OCI-LY1 (cell line): ENCODE measurements around the gene KRT3.

ENCODE experiments used
- H2AFZ ChIP-seq: fragments of 200-600 bp; sonication (generic), shearing (Covaris generic); 2 replicates; pipeline ENCODE4 v1.6.0; 2014; ENCODE audit warnings: antibody characterized with exemption, mild to moderate bottlenecking, low read length
- H3F3A ChIP-seq: fragments of 200-600 bp; sonication (generic), shearing (Covaris generic); 2 replicates; pipeline ENCODE4 v1.6.0; 2014; ENCODE audit warnings: mild to moderate bottlenecking, antibody characterized with exemption, low read length, moderate library complexity; ENCODE audit not compliant: insufficient read depth
- H3K27ac ChIP-seq: fragments of 200-600 bp; sonication (generic); 2 replicates; pipeline ENCODE4 v1.5.1; 2014; ENCODE audit warnings: low read length, mixed run types, mild to moderate bottlenecking, low read depth; ENCODE audit not compliant: poor library complexity, severe bottlenecking
- H3K27me3 ChIP-seq: fragments of 200-600 bp; sonication (generic); 2 replicates; pipeline ENCODE4 v1.6.0; 2014; ENCODE audit warnings: antibody characterized with exemption, mild to moderate bottlenecking, low read length, moderate library complexity; ENCODE audit not compliant: insufficient read depth
- H3K36me3 ChIP-seq: fragments of 200-600 bp; sonication (generic); 2 replicates; pipeline ENCODE4 v1.6.1; 2014; ENCODE audit warnings: mild to moderate bottlenecking, antibody characterized with exemption, low read length, moderate library complexity, mixed read lengths; ENCODE audit not compliant: insufficient read depth
- H3K4me1 ChIP-seq: fragments of 200-600 bp; sonication (generic); 2 replicates; pipeline ENCODE4 v1.5.1; 2014; ENCODE audit warnings: mild to moderate bottlenecking, low read length, moderate library complexity; ENCODE audit not compliant: insufficient read depth, severe bottlenecking
- H3K4me2 ChIP-seq: fragments of 200-600 bp; sonication (generic), shearing (Covaris generic); 2 replicates; pipeline ENCODE4 v1.6.1; 2014; ENCODE audit warnings: low read length
- H3K4me3 ChIP-seq: fragments of 200-600 bp; sonication (generic); 2 replicates; pipeline ENCODE4 v1.5.1; 2014; ENCODE audit warnings: low read length, low read depth, mild to moderate bottlenecking, mixed read lengths; ENCODE audit not compliant: poor library complexity, severe bottlenecking
- H3K79me2 ChIP-seq: fragments of 200-600 bp; shearing (Covaris generic); 2 replicates; pipeline ENCODE4 v1.6.1; 2016; ENCODE audit warnings: mixed run types, low read length, mixed read lengths; ENCODE audit not compliant: insufficient read depth
- H3K9ac ChIP-seq: fragments of 200-600 bp; sonication (generic), shearing (Covaris generic); 2 replicates; pipeline ENCODE4 v1.6.1; 2014; ENCODE audit warnings: mild to moderate bottlenecking, low read length, mixed read lengths
- H3K9me2 ChIP-seq: fragments of 200-600 bp; sonication (generic), shearing (Covaris generic); 2 replicates; pipeline ENCODE4 v1.6.1; 2014; ENCODE audit warnings: low read depth, mild to moderate bottlenecking, low read length, mixed read lengths
- H3K9me3 ChIP-seq: fragments of 200-600 bp; shearing (Covaris generic); 2 replicates; pipeline ENCODE4 v1.6.1; 2014; ENCODE audit warnings: low read length, mixed read lengths
- H4K20me1 ChIP-seq: fragments of 200-600 bp; sonication (generic), shearing (Covaris generic); 2 replicates; pipeline ENCODE4 v1.6.0; 2016; ENCODE audit warnings: mild to moderate bottlenecking, low read length; ENCODE audit not compliant: insufficient read depth
- EZH2 ChIP-seq: fragments of 200-600 bp; sonication (generic), shearing (Covaris generic); IDR thresholded peaks from 2 replicates; pipeline ENCODE4 v1.8.0; 2017; ENCODE audit warnings: borderline replicate concordance, mixed run types, mild to moderate bottlenecking, antibody characterized with exemption, low read length, moderate library complexity, mixed read lengths
- TF ChIP-seq, protein P1 (sequence below): fragments of 200-600 bp; sonication (generic), shearing (Covaris generic); IDR thresholded peaks from 2 replicates; pipeline ENCODE4 v1.5.1; 2017; ENCODE audit warnings: mild to moderate bottlenecking, antibody characterized with exemption, low read length, moderate library complexity, mixed read lengths

Gene KRT3

DNA sequence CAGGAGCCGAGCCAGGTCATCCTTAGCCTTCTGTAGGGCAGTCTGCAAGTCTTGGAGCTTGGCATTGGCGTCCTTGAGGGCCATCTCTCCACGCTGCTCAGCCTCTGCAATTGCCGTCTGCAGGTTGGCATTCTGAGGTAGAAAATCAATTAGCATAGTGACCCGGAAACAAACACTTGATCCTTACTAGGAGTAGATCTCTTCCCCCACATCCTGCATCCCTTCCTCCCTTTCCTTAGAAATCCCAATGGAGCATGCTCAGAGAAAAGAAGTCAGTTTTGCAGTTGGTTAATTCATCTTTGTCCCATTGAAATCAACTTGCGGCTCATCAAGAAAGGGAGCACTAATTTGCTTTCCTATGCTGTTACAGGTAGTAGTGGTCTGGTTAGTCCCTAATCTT, 24.8 kb downstream of the KRT3 start:
- Histone ChIP-seq H3K4me2 (no peak overlapping the region), H3K4me1 (no peaks in the 10 kb centered on the region), H3K9me2 (no peaks in the 10 kb centered on the region), H2AFZ (no peak overlapping the region), H3K27ac (no peak overlapping the region), H3K27me3 (no peaks in the 10 kb centered on the region; the same call in 1 of the 2 replicates), H4K20me1 (no peaks in the 10 kb centered on the region), H3K4me3 (no peak overlapping the region), H3K9ac (no peak overlapping the region), H3K79me2 (no peaks in the 10 kb centered on the region), H3K36me3 (no peaks in the 10 kb centered on the region), H3K9me3 (no peaks in the 10 kb centered on the region), H3F3A (no peaks in the 10 kb centered on the region)
- TF ChIP-seq, protein P1, sequence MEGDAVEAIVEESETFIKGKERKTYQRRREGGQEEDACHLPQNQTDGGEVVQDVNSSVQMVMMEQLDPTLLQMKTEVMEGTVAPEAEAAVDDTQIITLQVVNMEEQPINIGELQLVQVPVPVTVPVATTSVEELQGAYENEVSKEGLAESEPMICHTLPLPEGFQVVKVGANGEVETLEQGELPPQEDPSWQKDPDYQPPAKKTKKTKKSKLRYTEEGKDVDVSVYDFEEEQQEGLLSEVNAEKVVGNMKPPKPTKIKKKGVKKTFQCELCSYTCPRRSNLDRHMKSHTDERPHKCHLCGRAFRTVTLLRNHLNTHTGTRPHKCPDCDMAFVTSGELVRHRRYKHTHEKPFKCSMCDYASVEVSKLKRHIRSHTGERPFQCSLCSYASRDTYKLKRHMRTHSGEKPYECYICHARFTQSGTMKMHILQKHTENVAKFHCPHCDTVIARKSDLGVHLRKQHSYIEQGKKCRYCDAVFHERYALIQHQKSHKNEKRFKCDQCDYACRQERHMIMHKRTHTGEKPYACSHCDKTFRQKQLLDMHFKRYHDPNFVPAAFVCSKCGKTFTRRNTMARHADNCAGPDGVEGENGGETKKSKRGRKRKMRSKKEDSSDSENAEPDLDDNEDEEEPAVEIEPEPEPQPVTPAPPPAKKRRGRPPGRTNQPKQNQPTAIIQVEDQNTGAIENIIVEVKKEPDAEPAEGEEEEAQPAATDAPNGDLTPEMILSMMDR: no peak
- TF ChIP-seq EZH2: no peak

DNA sequence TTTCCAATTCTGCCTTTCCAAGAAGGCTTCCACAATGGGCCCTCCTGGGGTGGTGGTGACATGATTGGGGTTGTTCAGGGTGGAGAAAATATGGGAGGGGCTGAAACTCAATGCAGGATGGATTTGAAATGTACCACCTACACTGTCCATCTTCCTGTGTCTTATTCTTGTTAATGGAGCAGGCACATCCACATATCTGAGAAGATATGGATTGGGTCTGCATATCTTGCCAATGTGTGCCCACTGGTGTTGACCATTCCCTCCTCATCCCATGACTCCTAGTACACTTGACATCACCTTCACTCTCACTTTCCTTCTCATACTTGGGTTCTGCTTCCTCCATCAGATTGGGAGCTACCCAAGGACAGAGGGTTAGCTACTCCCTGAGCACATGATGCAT, 26.0 kb downstream of the KRT3 start:
- Histone ChIP-seq H3K9me2 (no peaks in the 10 kb centered on the region), H2AFZ (no peak overlapping the region), H3K4me2 (no peak overlapping the region), H3K27ac (no peak overlapping the region), H3K27me3 (no peaks in the 10 kb centered on the region; the same call in 1 of the 2 replicates), H3K9ac (no peak overlapping the region), H3K4me3 (no peak overlapping the region), H3K4me1 (no peaks in the 10 kb centered on the region), H3F3A (no peaks in the 10 kb centered on the region), H3K9me3 (no peaks in the 10 kb centered on the region), H3K79me2 (no peaks in the 10 kb centered on the region), H3K36me3 (no peaks in the 10 kb centered on the region), H4K20me1 (no peaks in the 10 kb centered on the region)
- TF ChIP-seq, protein P1: no peak
- no peak for TF ChIP-seq EZH2

DNA sequence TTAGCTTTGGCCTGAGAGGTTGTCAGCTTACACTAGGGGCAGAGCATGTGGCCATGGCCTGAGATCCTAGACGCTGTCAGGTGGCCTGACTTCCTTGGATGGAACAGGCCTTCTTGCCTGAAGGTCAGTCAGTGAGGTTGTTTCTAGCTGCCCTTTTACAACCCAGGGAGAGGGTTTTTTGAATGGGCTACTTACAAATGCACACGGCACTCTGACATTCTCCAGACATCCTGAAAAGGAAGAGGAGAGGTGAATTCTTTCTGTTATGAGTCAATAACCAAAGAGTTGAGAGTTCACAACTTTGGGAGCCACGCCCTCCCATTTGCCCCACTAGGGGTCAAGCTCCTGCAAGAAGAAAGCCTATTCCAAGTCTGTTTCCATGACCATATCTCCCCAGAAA, 26.6 kb downstream of the KRT3 start:
- Histone ChIP-seq H3K9me3 (no peaks in the 10 kb centered on the region), H3K27ac (no peak overlapping the region), H2AFZ (no peak overlapping the region), H3K9ac (no peak overlapping the region), H3F3A (no peaks in the 10 kb centered on the region), H3K4me3 (no peak overlapping the region), H3K4me1 (no peaks in the 10 kb centered on the region), H3K36me3 (no peaks in the 10 kb centered on the region), H4K20me1 (no peaks in the 10 kb centered on the region), H3K27me3 (no peaks in the 10 kb centered on the region; the same call in 1 of the 2 replicates), H3K4me2 (no peak overlapping the region), H3K79me2 (no peaks in the 10 kb centered on the region), H3K9me2 (no peaks in the 10 kb centered on the region)
- TF ChIP-seq, protein P1: no peak
- no peak for TF ChIP-seq EZH2
